GM06990 (cell line): Measurements from ENCODE around the gene CDX1.

Experiments used
- DNase-seq: peaks from one replicate; pipeline ENCODE4 v3.0.0-alpha.2; 2011; ENCODE audit not compliant: insufficient read length; ENCODE audit errors: extremely low read depth
- H3K27me3 ChIP-seq: replicated peaks from 2 replicates; pipeline ENCODE4 v1.6.0; 2011; ENCODE audit warnings: low read length; ENCODE audit not compliant: control insufficient read depth, insufficient read depth
- H3K36me3 ChIP-seq: 2 replicates; pipeline ENCODE4 v1.5.1; 2011; ENCODE audit warnings: low read length; ENCODE audit not compliant: control insufficient read depth, insufficient read depth
- H3K4me3 ChIP-seq: replicated peaks from 2 replicates; pipeline ENCODE4 v1.5.1; 2011; ENCODE audit warnings: low read depth, mild to moderate bottlenecking, control low read depth, low read length
- TF ChIP-seq, protein P1 (sequence below): IDR thresholded peaks from 2 replicates; pipeline ENCODE4 v1.5.1; 2011; ENCODE audit warnings: low read length, control low read depth, mild to moderate bottlenecking, inconsistent platforms; ENCODE audit not compliant: insufficient read depth, poor library complexity, severe bottlenecking

Gene CDX1

DNA sequence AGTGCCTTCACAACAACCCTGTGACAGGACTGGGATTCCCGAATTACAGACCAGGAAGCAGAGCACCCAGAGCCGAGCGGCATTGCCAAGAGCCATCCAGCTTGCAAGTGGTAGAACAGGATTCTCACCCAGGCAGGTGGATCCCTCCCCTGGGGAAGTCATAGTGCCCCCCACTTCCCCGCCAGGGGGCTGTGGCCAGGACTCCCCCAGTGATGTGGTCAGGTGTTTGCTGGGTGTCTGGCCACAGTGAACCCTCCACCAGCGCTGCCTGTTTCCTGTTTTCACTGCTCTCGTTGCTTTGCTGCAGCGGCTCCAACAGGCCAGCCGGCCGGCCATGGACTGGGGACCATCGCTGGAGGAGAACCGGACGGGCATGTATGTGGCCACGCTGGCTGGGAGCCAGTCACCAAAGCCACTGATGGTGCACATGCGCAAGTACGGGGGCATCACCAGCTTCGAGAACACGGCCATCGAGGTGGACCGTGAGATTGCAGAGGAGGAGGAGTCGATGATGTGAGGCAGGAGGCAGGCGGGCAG lies 42.6 kb downstream of the CDX1 start:
- no peak for DNase-seq
- H3K4me3 ChIP-seq: no peak overlapping the region
- TF ChIP-seq, protein P1, sequence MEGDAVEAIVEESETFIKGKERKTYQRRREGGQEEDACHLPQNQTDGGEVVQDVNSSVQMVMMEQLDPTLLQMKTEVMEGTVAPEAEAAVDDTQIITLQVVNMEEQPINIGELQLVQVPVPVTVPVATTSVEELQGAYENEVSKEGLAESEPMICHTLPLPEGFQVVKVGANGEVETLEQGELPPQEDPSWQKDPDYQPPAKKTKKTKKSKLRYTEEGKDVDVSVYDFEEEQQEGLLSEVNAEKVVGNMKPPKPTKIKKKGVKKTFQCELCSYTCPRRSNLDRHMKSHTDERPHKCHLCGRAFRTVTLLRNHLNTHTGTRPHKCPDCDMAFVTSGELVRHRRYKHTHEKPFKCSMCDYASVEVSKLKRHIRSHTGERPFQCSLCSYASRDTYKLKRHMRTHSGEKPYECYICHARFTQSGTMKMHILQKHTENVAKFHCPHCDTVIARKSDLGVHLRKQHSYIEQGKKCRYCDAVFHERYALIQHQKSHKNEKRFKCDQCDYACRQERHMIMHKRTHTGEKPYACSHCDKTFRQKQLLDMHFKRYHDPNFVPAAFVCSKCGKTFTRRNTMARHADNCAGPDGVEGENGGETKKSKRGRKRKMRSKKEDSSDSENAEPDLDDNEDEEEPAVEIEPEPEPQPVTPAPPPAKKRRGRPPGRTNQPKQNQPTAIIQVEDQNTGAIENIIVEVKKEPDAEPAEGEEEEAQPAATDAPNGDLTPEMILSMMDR: no peak
- no peaks in the 10 kb centered on the region; the same call in 1 of the 2 replicates for H3K27me3 ChIP-seq
- no peaks in the 10 kb centered on the region for H3K36me3 ChIP-seq

DNA sequence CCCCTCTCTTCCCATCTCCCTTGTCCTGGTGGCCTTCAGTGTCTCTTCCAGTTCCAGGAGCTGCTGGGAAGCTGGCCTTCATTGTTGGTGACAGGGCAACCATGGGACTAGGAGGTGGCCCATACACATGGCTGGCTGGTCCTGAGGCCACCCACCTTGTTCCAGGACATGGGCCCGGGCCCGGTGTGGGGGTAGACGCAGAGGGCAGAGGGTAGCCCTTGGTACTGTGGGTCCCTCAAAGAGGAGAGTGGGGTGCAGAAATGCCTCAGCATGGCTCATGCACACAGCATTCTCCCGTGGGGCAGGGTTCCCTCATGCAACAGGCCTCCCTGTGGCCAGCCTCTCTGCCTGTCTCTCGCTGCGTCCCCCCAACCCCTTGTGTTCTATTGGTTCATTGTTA lies 44.1 kb downstream of the CDX1 start:
- TF ChIP-seq, protein P1: no peak
- no peak overlapping the region for H3K4me3 ChIP-seq
- DNase-seq: no peak
- H3K36me3 ChIP-seq: no peaks in the 10 kb centered on the region
- H3K27me3 ChIP-seq: no peaks in the 10 kb centered on the region; the same call in 1 of the 2 replicates

DNA sequence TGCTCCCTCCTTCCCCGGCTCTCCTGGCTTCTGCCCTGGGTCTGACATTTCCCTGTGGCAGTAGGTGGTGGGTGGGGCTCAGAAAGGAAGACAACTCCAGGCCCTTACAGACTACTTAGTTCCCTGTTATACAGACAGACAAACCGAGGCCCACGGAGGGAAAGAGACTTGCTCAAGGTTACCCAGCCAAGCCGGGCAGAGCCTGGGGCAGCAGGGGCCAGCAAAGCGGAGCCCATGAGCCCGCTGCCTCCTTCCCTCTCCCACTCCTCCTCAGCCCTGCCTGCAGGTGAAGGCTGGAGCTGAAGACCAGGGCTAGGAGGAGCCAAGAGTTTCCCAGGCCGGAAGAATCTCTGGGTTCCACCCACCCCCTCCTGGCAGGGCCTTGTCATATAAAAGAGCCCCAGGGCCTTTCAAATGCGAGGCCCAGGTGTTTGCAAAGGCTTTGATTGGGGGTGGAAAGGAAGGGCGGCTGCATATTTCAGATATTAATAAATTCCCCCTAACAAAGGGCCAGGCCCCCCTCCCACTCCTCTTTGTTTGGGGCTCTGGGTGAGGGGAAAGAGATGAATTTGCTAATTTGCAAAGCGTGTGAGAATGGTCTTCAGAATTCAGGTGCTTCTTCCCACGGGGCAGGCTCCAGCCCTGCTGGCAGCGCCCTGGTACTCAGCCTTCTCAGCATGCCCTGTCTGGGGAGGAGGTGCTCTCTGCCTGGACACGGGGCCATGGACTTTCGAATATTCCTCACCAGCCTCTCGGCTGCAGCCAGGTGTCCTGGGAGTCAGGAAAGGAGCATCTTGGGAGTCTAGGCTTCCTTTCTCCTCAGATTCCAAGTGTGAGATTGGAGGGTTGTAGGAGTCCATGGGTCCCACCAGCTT lies 44.8 kb downstream of the CDX1 start:
- TF ChIP-seq, protein P1: no peak
- H3K4me3 ChIP-seq: no peak overlapping the region
- H3K27me3 ChIP-seq: no peaks in the 10 kb centered on the region; the same call in 1 of the 2 replicates
- no peak for DNase-seq
- no peaks in the 10 kb centered on the region for H3K36me3 ChIP-seq

DNA sequence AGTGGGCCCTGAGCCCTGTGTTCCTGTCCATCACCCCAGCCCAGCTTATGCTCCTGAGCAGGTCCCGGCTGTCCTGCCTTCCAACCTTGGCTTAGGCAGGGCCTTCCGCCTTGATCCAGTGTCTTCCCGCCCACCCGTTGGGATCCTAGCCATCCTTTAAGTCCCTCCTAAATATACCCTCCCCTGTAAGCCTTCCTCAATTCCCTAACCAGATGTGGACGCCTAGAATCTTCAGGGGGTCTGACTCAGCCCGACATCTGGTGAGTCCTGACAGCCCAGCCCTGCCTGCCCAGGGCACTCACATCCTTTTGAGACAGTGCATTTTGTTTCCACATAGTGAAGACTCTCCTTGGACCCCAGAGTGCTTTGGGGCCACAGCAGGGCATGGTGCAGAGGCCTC lies 47.0 kb downstream of the CDX1 start:
- TF ChIP-seq, protein P1: no peak
- DNase-seq: no peak
- Histone ChIP-seq H3K27me3 (peaks cover 1% of the 10 kb centered on the region; the same call in 1 of the 2 replicates), H3K36me3 (no peaks in the 10 kb centered on the region), H3K4me3 (no peak overlapping the region)

DNA sequence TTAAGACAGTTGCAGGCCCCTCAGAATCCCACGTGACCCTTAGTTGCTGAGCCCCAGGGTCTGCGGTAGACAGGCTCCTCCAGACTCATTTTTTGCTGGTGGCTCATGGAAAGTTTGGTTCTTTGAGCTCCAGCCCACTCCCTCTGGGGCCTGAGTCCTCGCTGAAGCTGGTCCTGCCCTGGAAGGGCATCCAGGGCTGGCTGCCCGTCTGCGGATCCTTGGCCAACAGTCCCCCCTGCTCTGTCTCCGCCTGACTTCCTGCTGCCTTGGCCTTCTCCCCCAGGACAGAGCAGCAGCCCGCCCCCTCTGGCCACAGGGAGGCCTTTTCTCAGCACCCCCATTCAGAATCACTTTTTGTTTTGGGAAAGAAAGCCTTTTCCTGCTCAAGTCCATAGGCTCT lies 47.7 kb downstream of the CDX1 start:
- no peak for DNase-seq
- Histone ChIP-seq H3K4me3 (no peak overlapping the region), H3K36me3 (no peaks in the 10 kb centered on the region), H3K27me3 (peaks cover 1% of the 10 kb centered on the region; the same call in 1 of the 2 replicates)
- TF ChIP-seq, protein P1: no peak
